ENCODE results near the gene SPN. TPM values are rescaled to one million over a fixed set of nuclear protein-coding genes. Genes with fewer than 3 reads are reported as not detected.

SPN gene
- total RNA-seq, 1 experiment from 2014 or later, result 1.3 TPM

DNA sequence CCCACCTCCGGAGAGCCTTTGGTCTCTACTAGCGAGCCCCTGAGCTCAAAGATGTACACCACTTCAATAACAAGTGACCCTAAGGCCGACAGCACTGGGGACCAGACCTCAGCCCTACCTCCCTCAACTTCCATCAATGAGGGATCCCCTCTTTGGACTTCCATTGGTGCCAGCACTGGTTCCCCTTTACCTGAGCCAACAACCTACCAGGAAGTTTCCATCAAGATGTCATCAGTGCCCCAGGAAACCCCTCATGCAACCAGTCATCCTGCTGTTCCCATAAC, 702 bp downstream of the SPN start:
- no TSS peak for BruUV-seq (replicated peaks)
- in situ Hi-C loops (cut with HindIII; ENCODE audit: low pct_unique_long_range_greater_than_20kb, low sequenced_read_pairs), result no loop called here

DNA sequence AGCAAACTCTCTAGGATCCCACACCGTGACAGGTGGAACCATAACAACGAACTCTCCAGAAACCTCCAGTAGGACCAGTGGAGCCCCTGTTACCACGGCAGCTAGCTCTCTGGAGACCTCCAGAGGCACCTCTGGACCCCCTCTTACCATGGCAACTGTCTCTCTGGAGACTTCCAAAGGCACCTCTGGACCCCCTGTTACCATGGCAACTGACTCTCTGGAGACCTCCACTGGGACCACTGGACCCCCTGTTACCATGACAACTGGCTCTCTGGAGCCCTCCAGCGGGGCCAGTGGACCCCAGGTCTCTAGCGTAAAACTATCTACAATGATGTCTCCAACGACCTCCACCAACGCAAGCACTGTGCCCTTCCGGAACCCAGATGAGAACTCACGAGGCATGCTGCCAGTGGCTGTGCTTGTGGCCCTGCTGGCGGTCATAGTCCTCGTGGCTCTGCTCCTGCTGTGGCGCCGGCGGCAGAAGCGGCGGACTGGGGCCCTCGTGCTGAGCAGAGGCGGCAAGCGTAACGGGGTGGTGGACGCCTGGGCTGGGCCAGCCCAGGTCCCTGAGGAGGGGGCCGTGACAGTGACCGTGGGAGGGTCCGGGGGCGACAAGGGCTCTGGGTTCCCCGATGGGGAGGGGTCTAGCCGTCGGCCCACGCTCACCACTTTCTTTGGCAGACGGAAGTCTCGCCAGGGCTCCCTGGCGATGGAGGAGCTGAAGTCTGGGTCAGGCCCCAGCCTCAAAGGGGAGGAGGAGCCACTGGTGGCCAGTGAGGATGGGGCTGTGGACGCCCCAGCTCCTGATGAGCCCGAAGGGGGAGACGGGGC, 1.3 kb downstream of the SPN start:
- ATAC-seq, result no peak
- TF ChIP-seq, protein P1, sequence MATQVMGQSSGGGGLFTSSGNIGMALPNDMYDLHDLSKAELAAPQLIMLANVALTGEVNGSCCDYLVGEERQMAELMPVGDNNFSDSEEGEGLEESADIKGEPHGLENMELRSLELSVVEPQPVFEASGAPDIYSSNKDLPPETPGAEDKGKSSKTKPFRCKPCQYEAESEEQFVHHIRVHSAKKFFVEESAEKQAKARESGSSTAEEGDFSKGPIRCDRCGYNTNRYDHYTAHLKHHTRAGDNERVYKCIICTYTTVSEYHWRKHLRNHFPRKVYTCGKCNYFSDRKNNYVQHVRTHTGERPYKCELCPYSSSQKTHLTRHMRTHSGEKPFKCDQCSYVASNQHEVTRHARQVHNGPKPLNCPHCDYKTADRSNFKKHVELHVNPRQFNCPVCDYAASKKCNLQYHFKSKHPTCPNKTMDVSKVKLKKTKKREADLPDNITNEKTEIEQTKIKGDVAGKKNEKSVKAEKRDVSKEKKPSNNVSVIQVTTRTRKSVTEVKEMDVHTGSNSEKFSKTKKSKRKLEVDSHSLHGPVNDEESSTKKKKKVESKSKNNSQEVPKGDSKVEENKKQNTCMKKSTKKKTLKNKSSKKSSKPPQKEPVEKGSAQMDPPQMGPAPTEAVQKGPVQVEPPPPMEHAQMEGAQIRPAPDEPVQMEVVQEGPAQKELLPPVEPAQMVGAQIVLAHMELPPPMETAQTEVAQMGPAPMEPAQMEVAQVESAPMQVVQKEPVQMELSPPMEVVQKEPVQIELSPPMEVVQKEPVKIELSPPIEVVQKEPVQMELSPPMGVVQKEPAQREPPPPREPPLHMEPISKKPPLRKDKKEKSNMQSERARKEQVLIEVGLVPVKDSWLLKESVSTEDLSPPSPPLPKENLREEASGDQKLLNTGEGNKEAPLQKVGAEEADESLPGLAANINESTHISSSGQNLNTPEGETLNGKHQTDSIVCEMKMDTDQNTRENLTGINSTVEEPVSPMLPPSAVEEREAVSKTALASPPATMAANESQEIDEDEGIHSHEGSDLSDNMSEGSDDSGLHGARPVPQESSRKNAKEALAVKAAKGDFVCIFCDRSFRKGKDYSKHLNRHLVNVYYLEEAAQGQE (IDR thresholded peaks at IDR 0.05; ENCODE audit: insufficient read depth in 1 of 2, low read depth in 2 of 2, low read length in 1 of 2), result no peak
- no TSS peak for BruUV-seq (replicated peaks)
- H3K4me3 ChIP-seq (ENCODE audit: low read depth in 2 of 2, low read length in 2 of 2), result no peak overlapping the region
- no peaks in the 10 kb centered on the region for H3K36me3 ChIP-seq (ENCODE audit: control insufficient read depth, insufficient read depth, low read length)
- in situ Hi-C loops (cut with HindIII; ENCODE audit: low pct_unique_long_range_greater_than_20kb, low sequenced_read_pairs) (no loop called here), intact Hi-C loops (cut with micrococcal nuclease; ENCODE audit: unreplicated experiment) (no loop called here)
- H3K27ac ChIP-seq (ENCODE audit: low read length), result no peak overlapping the region
- H3K9me3 ChIP-seq (ENCODE audit: control insufficient read depth, insufficient read depth, low read depth, low read length), result no peaks in the 10 kb centered on the region
- no peaks in the 10 kb centered on the region for H3K27me3 ChIP-seq (ENCODE audit: control insufficient read depth, insufficient read depth, low read length)
- no peak for DNase-seq (ENCODE audit: low read depth, low spot score)
- POLR2A ChIA-PET, result no interaction called here
- CTCF ChIA-PET, result no interaction called here
- peaks cover 2% of the 10 kb centered on the region; the same call in 1 of the 2 replicates for H3K4me1 ChIP-seq (ENCODE audit: control insufficient read depth, insufficient read depth, low read length)

More for the DNA sequence above, 702 bp downstream of the SPN start:
- no peaks in the 10 kb centered on the region for H3K36me3 ChIP-seq (ENCODE audit: control insufficient read depth, insufficient read depth, low read length)
- DNase-seq (ENCODE audit: low read depth, low spot score) (no peak), ATAC-seq (no peak)
- no peak for TF ChIP-seq TCF7L2 (IDR thresholded peaks at IDR 0.05; ENCODE audit: low read depth, low read length)
- TF ChIP-seq SIN3A (IDR thresholded peaks at IDR 0.05; ENCODE audit: borderline replicate concordance, insufficient read depth, low read depth, low read length), result no peak
- TF ChIP-seq, protein P1 (IDR thresholded peaks at IDR 0.05; ENCODE audit: insufficient read depth in 1 of 2, low read depth in 2 of 2, low read length in 1 of 2), result no peak
- no peak for TF ChIP-seq POLR2AphosphoS5 (IDR thresholded peaks at IDR 0.05; ENCODE audit: low read depth, low read length)
- TF ChIP-seq, protein P2, sequence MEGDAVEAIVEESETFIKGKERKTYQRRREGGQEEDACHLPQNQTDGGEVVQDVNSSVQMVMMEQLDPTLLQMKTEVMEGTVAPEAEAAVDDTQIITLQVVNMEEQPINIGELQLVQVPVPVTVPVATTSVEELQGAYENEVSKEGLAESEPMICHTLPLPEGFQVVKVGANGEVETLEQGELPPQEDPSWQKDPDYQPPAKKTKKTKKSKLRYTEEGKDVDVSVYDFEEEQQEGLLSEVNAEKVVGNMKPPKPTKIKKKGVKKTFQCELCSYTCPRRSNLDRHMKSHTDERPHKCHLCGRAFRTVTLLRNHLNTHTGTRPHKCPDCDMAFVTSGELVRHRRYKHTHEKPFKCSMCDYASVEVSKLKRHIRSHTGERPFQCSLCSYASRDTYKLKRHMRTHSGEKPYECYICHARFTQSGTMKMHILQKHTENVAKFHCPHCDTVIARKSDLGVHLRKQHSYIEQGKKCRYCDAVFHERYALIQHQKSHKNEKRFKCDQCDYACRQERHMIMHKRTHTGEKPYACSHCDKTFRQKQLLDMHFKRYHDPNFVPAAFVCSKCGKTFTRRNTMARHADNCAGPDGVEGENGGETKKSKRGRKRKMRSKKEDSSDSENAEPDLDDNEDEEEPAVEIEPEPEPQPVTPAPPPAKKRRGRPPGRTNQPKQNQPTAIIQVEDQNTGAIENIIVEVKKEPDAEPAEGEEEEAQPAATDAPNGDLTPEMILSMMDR (IDR thresholded peaks at IDR 0.05), result no peak
- CTCF ChIA-PET, result no interaction called here
- peaks cover 2% of the 10 kb centered on the region; the same call in 1 of the 2 replicates for H3K4me1 ChIP-seq (ENCODE audit: control insufficient read depth, insufficient read depth, low read length)
- no peak overlapping the region for H3K4me3 ChIP-seq (ENCODE audit: low read depth in 2 of 2, low read length in 2 of 2)
- POLR2A ChIA-PET, result no interaction called here
- H3K9me3 ChIP-seq (ENCODE audit: control insufficient read depth, insufficient read depth, low read depth, low read length), result no peaks in the 10 kb centered on the region
- intact Hi-C loops (cut with micrococcal nuclease; ENCODE audit: unreplicated experiment), result no loop called here
- H3K27me3 ChIP-seq (ENCODE audit: control insufficient read depth, insufficient read depth, low read length), result no peaks in the 10 kb centered on the region
- no peak overlapping the region for H3K27ac ChIP-seq (ENCODE audit: low read length)
